ENCODE results near the gene ISG15.

Gene ISG15

DNA sequence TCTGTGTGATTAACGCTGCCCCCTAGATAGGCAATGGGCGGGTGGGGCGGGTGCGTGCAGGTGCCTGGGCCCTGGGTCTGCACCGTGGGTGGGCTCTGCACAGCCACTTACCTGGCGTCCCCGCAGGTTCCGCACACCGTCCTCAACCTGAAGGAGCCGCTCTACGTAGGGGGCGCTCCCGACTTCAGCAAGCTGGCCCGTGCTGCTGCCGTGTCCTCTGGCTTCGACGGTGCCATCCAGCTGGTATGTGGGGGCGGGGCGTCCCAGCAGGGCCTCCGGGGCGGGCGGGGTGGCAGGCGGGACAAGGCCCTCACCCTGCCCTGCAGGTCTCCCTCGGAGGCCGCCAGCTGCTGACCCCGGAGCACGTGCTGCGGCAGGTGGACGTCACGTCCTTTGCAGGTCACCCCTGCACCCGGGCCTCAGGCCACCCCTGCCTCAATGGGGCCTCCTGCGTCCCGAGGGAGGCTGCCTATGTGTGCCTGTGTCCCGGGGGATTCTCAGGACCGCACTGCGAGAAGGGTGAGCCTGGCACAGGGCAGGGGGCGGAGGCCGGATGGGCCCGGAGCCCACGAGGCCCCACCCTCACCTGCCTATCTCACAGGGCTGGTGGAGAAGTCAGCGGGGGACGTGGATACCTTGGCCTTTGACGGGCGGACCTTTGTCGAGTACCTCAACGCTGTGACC lies 38.0 kb downstream of the ISG15 start:
- TF ChIP-seq CTCF (IDR thresholded peaks at IDR 0.05; ENCODE audit: extremely low read depth, missing control alignments) = no peak
- DNase-seq (ENCODE audit: low spot score) = no peak

DNA sequence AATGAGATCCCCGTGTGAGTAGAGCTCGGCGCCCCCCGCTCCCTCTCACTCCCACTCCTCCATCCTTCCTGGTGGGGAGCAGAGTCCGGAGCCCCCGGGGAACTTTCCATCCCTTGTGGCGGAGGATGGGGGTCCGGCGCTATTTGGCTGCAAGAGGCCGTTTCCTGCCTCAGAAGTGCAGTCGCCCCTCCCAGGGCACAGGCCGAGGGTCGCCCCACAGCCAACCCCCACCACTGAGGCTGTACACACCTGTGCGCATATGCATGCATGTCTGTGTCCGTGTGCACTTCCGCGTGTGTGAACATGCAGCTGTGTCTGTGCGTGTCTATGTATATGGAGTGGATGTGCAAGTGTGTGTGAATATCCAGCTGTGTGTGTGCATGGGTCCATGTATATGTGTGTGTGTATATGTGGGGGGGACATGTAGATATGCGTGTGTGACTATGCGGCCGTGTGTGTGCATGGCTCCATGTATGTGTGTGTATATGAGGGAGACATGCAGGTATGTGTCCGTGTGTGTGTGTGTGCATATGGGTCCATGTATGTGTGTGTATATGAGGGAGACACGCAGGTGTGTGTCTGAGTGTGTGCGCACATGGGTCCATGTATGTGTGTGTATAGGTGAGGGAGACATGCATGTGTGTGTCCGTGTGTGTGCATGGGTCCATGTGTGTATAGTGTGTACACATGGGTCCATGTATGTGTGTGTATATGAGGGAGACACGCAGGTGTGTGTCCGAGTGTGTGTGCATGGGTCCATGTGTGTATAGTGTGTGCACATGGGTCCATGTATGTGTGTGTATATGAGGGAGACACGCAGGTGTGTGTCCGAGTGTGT lies 38.9 kb downstream of the ISG15 start:
- TF ChIP-seq CTCF (IDR thresholded peaks at IDR 0.05; ENCODE audit: extremely low read depth, missing control alignments) = no peak
- DNase-seq (ENCODE audit: low spot score) = no peak

DNA sequence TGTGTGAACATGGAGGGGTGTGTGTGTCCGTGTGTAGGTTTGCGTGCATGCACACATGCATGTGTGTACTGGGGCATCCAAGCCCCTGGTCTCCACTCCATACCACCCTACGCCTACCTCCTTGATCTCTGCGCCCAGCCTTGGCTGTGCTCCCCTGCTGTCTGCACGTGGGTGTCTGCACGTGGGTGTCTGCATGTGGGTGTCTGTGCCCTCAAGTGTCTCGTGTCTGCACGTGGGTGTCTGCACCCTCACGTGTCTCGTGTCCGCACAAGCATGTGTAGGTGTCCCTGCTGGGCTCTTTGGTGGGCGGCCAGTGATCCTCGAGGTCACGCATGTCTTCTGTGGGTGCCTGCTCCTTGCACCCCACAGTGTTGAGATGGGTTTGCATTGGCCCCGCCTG lies 39.7 kb downstream of the ISG15 start:
- no peak for TF ChIP-seq CTCF (IDR thresholded peaks at IDR 0.05; ENCODE audit: extremely low read depth, missing control alignments)
- no peak for DNase-seq (ENCODE audit: low spot score)

- TF ChIP-seq CTCF (IDR thresholded peaks at IDR 0.05; ENCODE audit: extremely low read depth, missing control alignments) = no peak
Observed at GRCh38 chr1:1053682-1054081, 40.4 kb downstream of the ISG15 start.

GRCh38 chr1:1054099-1054700 lies 40.9 kb downstream of the ISG15 start:
- no peak for DNase-seq (ENCODE audit: low spot score)
- TF ChIP-seq CTCF (IDR thresholded peaks at IDR 0.05; ENCODE audit: extremely low read depth, missing control alignments) = no peak

More at GRCh38 chr1:1053682-1054081, 40.4 kb downstream of the ISG15 start:
- DNase-seq (ENCODE audit: low spot score) = no peak

DNA sequence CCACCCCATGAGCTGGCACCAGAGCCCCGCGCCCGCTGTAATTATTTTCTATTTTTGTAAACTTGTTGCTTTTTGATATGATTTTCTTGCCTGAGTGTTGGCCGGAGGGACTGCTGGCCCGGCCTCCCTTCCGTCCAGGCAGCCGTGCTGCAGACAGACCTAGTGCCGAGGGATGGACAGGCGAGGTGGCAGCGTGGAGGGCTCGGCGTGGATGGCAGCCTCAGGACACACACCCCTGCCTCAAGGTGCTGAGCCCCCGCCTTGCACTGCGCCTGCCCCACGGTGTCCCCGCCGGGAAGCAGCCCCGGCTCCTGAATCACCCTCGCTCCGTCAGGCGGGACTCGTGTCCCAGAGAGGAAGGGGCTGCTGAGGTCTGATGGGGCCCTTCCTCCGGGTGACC lies 41.7 kb downstream of the ISG15 start:
- TF ChIP-seq CTCF (IDR thresholded peaks at IDR 0.05; ENCODE audit: extremely low read depth, missing control alignments) = no peak
- no peak for DNase-seq (ENCODE audit: low spot score)
